ENCODE data around the gene SHANK1. TPM values are rescaled to one million over a fixed set of nuclear protein-coding genes. Genes with fewer than 3 reads are reported as not detected.

Gene SHANK1
- total and polyA plus RNA-seq, 2 of the 4 experiments (the other 2 are of a cell fraction) = 6.1 to 6.7 TPM

GRCh38 chr19:50710612-50711011 lies 9.0 kb downstream of the SHANK1 start:
- WGBS, 2 experiments (ENCODE audit: extremely low coverage in 2 of 2, insufficient read length in 1 of 2) = no CpG with 5 or more reads among the region's 5 CpGs
- intact Hi-C loops (cut with micrococcal nuclease) = no loop called here
- Histone ChIP-seq H3K9ac (ENCODE audit: low read depth, low read length) (no peak overlapping the region), H3K9me1 (ENCODE audit: insufficient read depth, low read length) (no peaks in the 10 kb centered on the region), H2AK5ac (ENCODE audit: low read depth, low read length) (no peak overlapping the region), H3K27me3 (ENCODE audit: control insufficient read depth, insufficient read depth, low read length) (no peaks in the 10 kb centered on the region), H2AFZ (replicated peaks; ENCODE audit: low read length, poor library complexity) (no peak overlapping the region), H3K14ac (replicated peaks; ENCODE audit: low read depth, low read length) (no peak overlapping the region), H3K36me3 (ENCODE audit: control insufficient read depth, insufficient read depth, low read length) (peaks cover 4% of the 10 kb centered on the region), H4K20me1 (ENCODE audit: insufficient read depth, low read length) (no peaks in the 10 kb centered on the region), H2BK5ac (ENCODE audit: low read depth, low read length, poor library complexity, severe bottlenecking) (no peak overlapping the region), H3K18ac (ENCODE audit: low read depth, low read length) (no peak overlapping the region), H3K27ac (ENCODE audit: insufficient read depth, low read length) (no peak overlapping the region), H3K4ac (ENCODE audit: low read depth, low read length) (no peak overlapping the region), H3K4me3 (ENCODE audit: insufficient read depth, low read depth, low read length) (no peak overlapping the region), H4K91ac (ENCODE audit: insufficient read depth, low read depth, low read length) (no peak overlapping the region), H3K79me1 (ENCODE audit: low read depth in 1 of 2, low read length in 2 of 2) (no peaks in the 10 kb centered on the region), H4K8ac (ENCODE audit: low read depth in 2 of 2, low read length in 2 of 2) (no peak overlapping the region), H3K23ac (ENCODE audit: low read depth, low read length) (no peak overlapping the region), H2BK120ac (ENCODE audit: low read depth, low read length) (no peak overlapping the region), H3K4me2 (ENCODE audit: low read depth, low read length) (no peak overlapping the region), H3K4me1 (ENCODE audit: control insufficient read depth, insufficient read depth, low read length) (no peaks in the 10 kb centered on the region), H3K56ac (ENCODE audit: extremely low read depth, insufficient read depth, low read length) (no peak overlapping the region), H2BK20ac (ENCODE audit: low read depth, low read length) (no peak overlapping the region), H4K5ac (ENCODE audit: low read depth, low read length) (no peak overlapping the region), H3K9me3 (ENCODE audit: control insufficient read depth, insufficient read depth, low read length) (no peaks in the 10 kb centered on the region), H2BK15ac (ENCODE audit: low read depth, low read length) (no peak overlapping the region), H2AK9ac (replicated peaks; ENCODE audit: low read depth, low read length, poor library complexity) (no peak overlapping the region)
- DNase-seq = no peak
- POLR2A ChIA-PET (ENCODE audit: unreplicated experiment) = no interaction called here
- dilution Hi-C loops (cut with HindIII; ENCODE audit: low sequenced_read_pairs, unreplicated experiment) = no loop called here
- no peak for ATAC-seq (ENCODE audit: low read depth)
- CTCF ChIA-PET = no interaction called here
- TF ChIP-seq SMC3 (IDR thresholded peaks at IDR 0.05; ENCODE audit: low read depth, low read length) = no peak
- no peak for TF ChIP-seq MAFK (IDR thresholded peaks at IDR 0.05; ENCODE audit: low read depth, low read length)
- TF ChIP-seq MXI1 (IDR thresholded peaks at IDR 0.05; ENCODE audit: borderline replicate concordance, low read depth, low read length) = no peak
- no peak for TF ChIP-seq RAD21 (IDR thresholded peaks at IDR 0.05; ENCODE audit: low read length)
- no peak for TF ChIP-seq FOS (IDR thresholded peaks at IDR 0.05; ENCODE audit: low read depth, low read length)
- TF ChIP-seq ELK1 (IDR thresholded peaks at IDR 0.05; ENCODE audit: borderline replicate concordance, low read depth, low read length) = no peak
- no peak for TF ChIP-seq MAZ (IDR thresholded peaks at IDR 0.05; ENCODE audit: borderline replicate concordance, low read depth, low read length)
- no peak for TF ChIP-seq POLR2A (IDR thresholded peaks at IDR 0.05; ENCODE audit: low read depth, low read length)
- no peak for TF ChIP-seq CTCF (conservative IDR thresholded peaks at IDR 0.05; ENCODE audit: low read depth, low read length)
- TF ChIP-seq BHLHE40 (IDR thresholded peaks at IDR 0.05; ENCODE audit: low read depth, low read length) = no peak
- no peak for TF ChIP-seq CHD1 (IDR thresholded peaks at IDR 0.05; ENCODE audit: low read depth, low read length)
- TF ChIP-seq RFX5 (IDR thresholded peaks at IDR 0.05; ENCODE audit: low read depth, low read length) = no peak
- no peak for TF ChIP-seq CEBPB (IDR thresholded peaks at IDR 0.05; ENCODE audit: low read depth, low read length)
- TF ChIP-seq NFE2L2 (IDR thresholded peaks at IDR 0.05; ENCODE audit: low read depth, low read length) = no peak
- no TSS peak for BruUV-seq (replicated peaks)
- in situ Hi-C loops (cut with MboI; ENCODE audit: low sequenced_read_pairs) = no loop called here
